Mesenchymal stem cell (in vitro differentiated cells and primary cell): Measurements from ENCODE around the gene CANT1.

Experiments
- DNase-seq: peaks from one replicate; pipeline ENCODE4 v3.0.0-alpha.2; 2013
- H2AFZ ChIP-seq: one replicate; pipeline ENCODE4 v1.6.1; 2013; ENCODE audit warnings: low read depth, mild to moderate bottlenecking, control low read depth, inconsistent platforms, low read length, moderate library complexity
- H2AK5ac ChIP-seq: 2 replicates; pipeline ENCODE4 v1.6.1; 2013; ENCODE audit warnings: low read length, moderate library complexity, mild to moderate bottlenecking, inconsistent platforms; ENCODE audit not compliant: severe bottlenecking
- H2BK120ac ChIP-seq: one replicate; pipeline ENCODE4 v1.6.1; 2013; ENCODE audit warnings: low read depth, mild to moderate bottlenecking, inconsistent platforms, low read length, moderate library complexity
- H2BK12ac ChIP-seq, 2 experiments: one replicate each; pipeline ENCODE4 v1.6.1; 2013; ENCODE audit warnings: inconsistent platforms in 2 of 2, low read length in 2 of 2, mild to moderate bottlenecking in 2 of 2, moderate library complexity in 2 of 2, control low read depth in 1 of 2
- H2BK15ac ChIP-seq: one replicate; pipeline ENCODE4 v1.6.1; 2013; ENCODE audit warnings: mild to moderate bottlenecking, low read depth, inconsistent platforms; ENCODE audit not compliant: poor library complexity, severe bottlenecking
- H2BK5ac ChIP-seq: 2 replicates; pipeline ENCODE4 v1.6.1; 2013; ENCODE audit warnings: low read depth, mild to moderate bottlenecking, low read length, control low read depth, inconsistent platforms; ENCODE audit not compliant: poor library complexity, severe bottlenecking
- H3K14ac ChIP-seq, 2 experiments: one replicate each; pipeline ENCODE4 v1.6.1; 2013; ENCODE audit warnings: inconsistent platforms in 2 of 2, low read length in 2 of 2, control low read depth in 1 of 2, mild to moderate bottlenecking in 1 of 2, moderate library complexity in 1 of 2
- H3K18ac ChIP-seq, 2 experiments: one replicate each; pipeline ENCODE4 v1.6.1; 2013; ENCODE audit warnings: inconsistent platforms in 2 of 2, low read length in 2 of 2, control low read depth in 1 of 2, low read depth in 1 of 2, mild to moderate bottlenecking in 1 of 2
- H3K23ac ChIP-seq, 2 experiments: one replicate each; pipeline ENCODE4 v1.6.1; 2013; ENCODE audit warnings: inconsistent platforms in 2 of 2, low read length in 2 of 2, mild to moderate bottlenecking in 2 of 2, moderate library complexity in 2 of 2, control low read depth in 1 of 2
- H3K27ac ChIP-seq: 2 replicates; pipeline ENCODE4 v1.5.1; 2013; ENCODE audit warnings: mild to moderate bottlenecking, moderate library complexity, low read length, control low read depth, inconsistent platforms; ENCODE audit not compliant: poor library complexity, severe bottlenecking
- H3K27me3 ChIP-seq, 2 experiments: 2 replicates each; pipeline versions ENCODE4 v1.6.1 to v1.7.0; 2013; ENCODE audit warnings: low read length in 2 of 2, mild to moderate bottlenecking in 2 of 2, moderate library complexity in 2 of 2, control low read depth in 1 of 2, inconsistent platforms in 1 of 2; ENCODE audit not compliant: control insufficient read depth in 1 of 2, insufficient read depth in 1 of 2
- H3K36me3 ChIP-seq, 2 experiments: 2 replicates each; pipeline versions ENCODE4 v1.6.1 to v1.7.0; 2013; ENCODE audit warnings: low read length in 2 of 2, control low read depth in 1 of 2, inconsistent platforms in 1 of 2, low read depth in 1 of 2, mild to moderate bottlenecking in 1 of 2; ENCODE audit not compliant: insufficient read depth in 2 of 2, control insufficient read depth in 1 of 2
- H3K4ac ChIP-seq, 2 experiments: one replicate each; pipeline ENCODE4 v1.6.1; 2013; ENCODE audit warnings: inconsistent platforms in 2 of 2, low read length in 2 of 2, mild to moderate bottlenecking in 2 of 2, moderate library complexity in 2 of 2, control low read depth in 1 of 2, low read depth in 1 of 2
- H3K4me1 ChIP-seq: 2 replicates; pipeline ENCODE4 v1.6.1; 2013; ENCODE audit warnings: low read depth, low read length, control low read depth; ENCODE audit not compliant: control insufficient read depth, insufficient read depth
- H3K4me2 ChIP-seq: 2 replicates; pipeline ENCODE4 v1.6.1; 2013; ENCODE audit warnings: low read length, mild to moderate bottlenecking, inconsistent platforms; ENCODE audit not compliant: poor library complexity, severe bottlenecking
- H3K4me3 ChIP-seq, 2 experiments: 2 replicates each; pipeline versions ENCODE4 v1.5.1 to v1.7.0; 2013; ENCODE audit warnings: low read length in 2 of 2, mild to moderate bottlenecking in 2 of 2, control low read depth in 1 of 2, low read depth in 1 of 2; ENCODE audit not compliant: insufficient read depth in 1 of 2
- H3K79me1 ChIP-seq: replicated peaks from 2 replicates; pipeline ENCODE4 v1.6.1; 2013; ENCODE audit warnings: mild to moderate bottlenecking, control low read depth, low read length, inconsistent platforms; ENCODE audit not compliant: poor library complexity, severe bottlenecking
- H3K9ac ChIP-seq: 2 replicates; pipeline ENCODE4 v1.7.0; 2013; ENCODE audit warnings: mild to moderate bottlenecking, low read length, moderate library complexity
- H3K9me3 ChIP-seq: 2 replicates; pipeline ENCODE4 v1.7.0; 2013; ENCODE audit warnings: mild to moderate bottlenecking, low read length; ENCODE audit not compliant: control insufficient read depth
- H4K8ac ChIP-seq: one replicate; pipeline ENCODE4 v1.6.1; 2013; ENCODE audit warnings: inconsistent platforms, mild to moderate bottlenecking, low read length, moderate library complexity
- H4K91ac ChIP-seq: one replicate; pipeline ENCODE4 v1.6.1; 2013; ENCODE audit warnings: mild to moderate bottlenecking, low read length, inconsistent platforms
- WGBS: methylation state at CpG from one replicate; pipeline ENCODE4 v1.1.7; 2013; ENCODE audit warnings: mixed read lengths; 5-methylcytosine and 5-hydroxymethylcytosine counted together

The CANT1 gene

DNA sequence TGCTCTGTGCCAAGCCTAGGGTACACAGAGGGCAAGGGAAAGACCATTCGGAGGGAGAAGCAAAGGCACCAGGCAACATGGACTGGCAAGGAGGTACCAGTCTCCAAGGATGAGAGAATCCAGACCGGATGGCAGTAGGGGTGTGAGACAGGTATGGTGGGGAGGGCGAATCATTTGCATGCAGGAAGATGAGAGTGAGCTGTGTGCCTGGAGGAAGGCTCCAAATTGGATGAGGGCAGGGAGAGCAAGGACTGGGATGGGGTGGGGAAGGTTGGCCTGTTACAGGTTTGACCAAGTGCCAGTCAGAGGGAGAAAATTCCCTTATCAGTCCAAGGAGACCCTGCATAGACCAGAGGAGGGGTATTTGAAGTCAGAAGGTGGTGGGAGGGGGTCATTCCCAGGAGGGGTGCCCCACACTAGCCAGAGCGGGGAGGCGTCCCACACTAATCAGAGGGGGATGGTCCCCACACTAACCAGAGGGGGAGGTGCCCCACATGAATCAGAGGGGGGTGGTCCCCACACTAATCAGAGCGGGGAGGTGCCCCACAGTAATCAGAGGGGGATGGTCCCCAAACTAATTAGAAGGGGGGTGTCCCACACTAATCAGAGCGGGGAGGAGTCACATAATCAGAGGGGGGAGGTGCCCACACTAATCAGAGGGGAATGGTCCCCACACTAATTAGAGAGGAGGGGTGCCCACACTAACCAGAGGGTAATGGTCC, 737 bp downstream of the CANT1 start:
- Histone ChIP-seq H3K14ac (peak overlapping the region; percentile 19 to 76), H4K91ac (peak overlapping the region; percentile 95), H3K4me3 (peak overlapping the region; percentile 84 to 99), H3K79me1 (peaks cover 2% of the 10 kb centered on the region), H3K18ac (peak overlapping the region; percentile 80 to 90), H3K9me3 (no peaks in the 10 kb centered on the region), H3K27ac (no peak overlapping the region), H3K23ac (no peak overlapping the region), H2BK12ac (no peak overlapping the region), H2AK5ac (peak overlapping the region; percentile 23), H3K4me1 (peaks cover 34% of the 10 kb centered on the region), H2BK120ac (peak overlapping the region; percentile 93), H3K36me3 (peaks cover 17 to 18% of the 10 kb centered on the region in 2 experiments), H2AFZ (no peak overlapping the region), H2BK5ac (no peak overlapping the region), H3K4me2 (peak overlapping the region; percentile 78), H4K8ac (peak overlapping the region; percentile 74), H3K9ac (peak overlapping the region; percentile 98), H3K27me3 (no peaks in the 10 kb centered on the region), H2BK15ac (peak overlapping the region; percentile 44), H3K4ac (peak overlapping the region; percentile 49 to 80)
- WGBS, result 52% methylated on average over 7 of the region's 7 CpGs
- no peak for DNase-seq

DNA sequence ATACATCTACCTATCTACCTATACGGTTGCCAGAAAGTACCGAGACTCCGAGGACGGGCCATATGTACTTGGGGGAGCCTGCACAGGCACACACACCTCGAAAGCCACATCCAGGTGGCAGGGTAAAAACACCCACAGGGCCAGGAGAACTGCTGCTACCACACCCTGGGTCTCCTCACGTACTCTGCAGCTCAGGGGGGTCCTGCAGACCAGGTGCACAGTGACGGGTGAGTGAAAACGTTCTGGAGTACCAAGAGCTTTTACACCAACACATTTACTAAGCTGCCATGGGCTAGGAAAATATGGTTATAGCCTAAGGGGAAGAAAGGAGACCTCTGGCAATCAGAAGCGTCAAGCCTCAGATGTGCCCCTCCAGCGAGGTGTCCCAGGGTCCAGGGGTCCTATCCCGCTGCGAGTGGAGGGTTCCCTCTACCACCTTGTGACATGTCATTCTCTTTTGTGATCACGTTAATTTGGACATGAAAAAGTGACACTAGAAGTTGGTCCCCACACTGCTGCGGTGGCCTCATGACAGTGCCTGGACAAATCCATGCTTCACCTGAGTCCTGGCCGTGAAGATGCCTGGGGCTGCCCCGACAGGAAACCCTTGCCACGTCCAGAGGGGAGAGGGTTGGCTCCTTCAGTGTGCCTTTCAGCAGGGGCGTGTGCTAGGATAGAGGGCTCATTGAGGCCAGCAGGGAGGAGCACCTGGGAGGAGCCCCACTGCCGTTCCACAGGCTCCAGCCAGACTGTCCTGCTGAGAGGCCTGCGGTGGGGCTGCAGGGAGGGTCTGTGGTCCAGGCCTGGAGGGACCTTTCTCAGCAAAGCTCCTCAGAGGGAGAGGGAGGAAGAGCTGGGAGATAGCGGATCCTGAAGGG, 1.8 kb downstream of the CANT1 start:
- Histone ChIP-seq H3K14ac (no peak overlapping the region), H3K9me3 (no peaks in the 10 kb centered on the region), H4K91ac (no peak overlapping the region), H3K79me1 (peaks cover 3% of the 10 kb centered on the region), H4K8ac (no peak overlapping the region), H3K4ac (no peak overlapping the region), H3K23ac (peak overlapping the region in 1 of 2 experiments; percentile 51), H3K36me3 (peaks cover 21 to 23% of the 10 kb centered on the region in 2 experiments), H2BK15ac (no peak overlapping the region), H3K9ac (peak overlapping the region; percentile 98), H3K4me3 (peak overlapping the region in 1 of 2 experiments; percentile 99), H2AFZ (no peak overlapping the region), H3K4me2 (no peak overlapping the region), H3K4me1 (peaks cover 39% of the 10 kb centered on the region), H2BK12ac (no peak overlapping the region), H2BK120ac (no peak overlapping the region), H2AK5ac (no peak overlapping the region), H3K27me3 (no peaks in the 10 kb centered on the region), H3K18ac (no peak overlapping the region), H2BK5ac (no peak overlapping the region), H3K27ac (no peak overlapping the region)
- DNase-seq, result no peak
- WGBS, result 91% methylated on average over 20 of the region's 21 CpGs

DNA sequence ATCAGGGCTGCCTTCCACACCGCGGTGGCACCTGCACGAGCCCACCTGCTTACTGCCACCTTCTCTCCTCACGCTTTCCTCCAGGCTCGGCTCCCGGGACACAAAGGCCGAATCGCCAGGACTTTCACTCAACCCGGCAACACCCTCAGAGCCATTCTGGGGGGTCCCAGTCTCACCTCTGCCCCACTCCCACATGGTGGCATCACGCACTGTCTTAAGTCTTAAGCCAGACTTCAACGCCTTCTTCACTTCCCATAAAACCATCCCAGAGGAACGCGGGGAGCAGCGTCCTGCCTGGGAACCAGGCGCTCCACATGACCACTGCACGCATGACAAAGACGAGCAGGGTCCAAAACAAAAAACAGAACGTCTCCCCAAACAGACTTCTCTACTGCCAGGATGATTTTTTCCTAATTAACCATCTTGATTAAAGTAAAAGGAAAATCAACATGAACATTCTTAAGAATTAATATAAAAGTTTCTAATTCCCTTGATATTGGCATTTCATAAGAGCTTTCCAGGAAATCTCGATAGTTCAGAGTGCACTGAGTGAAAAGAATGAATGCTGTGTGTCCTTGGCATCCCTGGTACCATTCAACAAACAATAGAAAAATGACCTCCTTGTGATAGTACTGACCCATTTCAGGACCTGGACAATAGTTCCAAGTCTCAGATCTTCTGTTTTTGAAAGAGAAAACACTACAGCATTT, 2.6 kb downstream of the CANT1 start:
- H2AFZ ChIP-seq, result no peak overlapping the region
- peak overlapping the region in 1 of 2 experiments; percentile 99 for H3K4me3 ChIP-seq
- no peak overlapping the region for H4K91ac ChIP-seq
- no peaks in the 10 kb centered on the region for H3K9me3 ChIP-seq
- H2BK5ac ChIP-seq, result no peak overlapping the region
- H3K4me2 ChIP-seq, result no peak overlapping the region
- H2BK120ac ChIP-seq, result no peak overlapping the region
- H2BK15ac ChIP-seq, result no peak overlapping the region
- H3K4me1 ChIP-seq, result peaks cover 43% of the 10 kb centered on the region
- no peak overlapping the region for H3K18ac ChIP-seq
- H3K79me1 ChIP-seq, result peaks cover 7% of the 10 kb centered on the region
- 93% methylated on average over 18 of the region's 19 CpGs for WGBS
- DNase-seq, result no peak
- no peak overlapping the region for H3K27ac ChIP-seq
- H3K27me3 ChIP-seq, result no peaks in the 10 kb centered on the region
- peak overlapping the region; percentile 98 for H3K9ac ChIP-seq
- H3K36me3 ChIP-seq, result peaks cover 29 to 30% of the 10 kb centered on the region in 2 experiments
- H3K14ac ChIP-seq, result no peak overlapping the region
- H2BK12ac ChIP-seq, result no peak overlapping the region
- H3K4ac ChIP-seq, result no peak overlapping the region
- no peak overlapping the region for H4K8ac ChIP-seq
- H2AK5ac ChIP-seq, result no peak overlapping the region
- no peak overlapping the region for H3K23ac ChIP-seq
